Measurements from ENCODE around the gene LRMDA. TPM values are rescaled to one million over a fixed set of nuclear protein-coding genes. Genes with fewer than 3 reads are reported as not detected.

Gene LRMDA
- total and polyA plus RNA-seq, 2 of the 4 experiments (the other 2 are of a cell fraction): 0.07 TPM; not detected in 1

DNA sequence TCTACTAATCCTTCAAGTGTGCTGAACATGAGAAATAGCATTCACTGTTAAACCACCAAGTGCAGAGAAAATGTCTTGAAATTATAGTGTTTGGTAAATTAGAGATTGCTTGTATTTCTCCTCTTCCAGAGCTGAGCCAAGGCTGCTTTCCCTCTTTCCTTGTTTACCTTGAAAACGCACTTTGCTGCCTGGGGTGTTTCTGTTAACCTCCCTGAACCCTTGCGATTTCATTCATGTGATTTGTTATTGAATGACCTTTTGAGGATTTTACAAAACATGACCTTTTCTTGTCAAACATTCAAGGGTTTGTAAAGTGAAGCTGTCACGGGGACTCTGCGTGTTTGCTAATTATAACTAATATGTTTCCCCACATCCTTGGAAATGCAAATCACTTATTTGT is 169.4 kb downstream of the LRMDA start:
- in situ Hi-C loops (cut with MboI; ENCODE audit: low sequenced_read_pairs): no loop called here

More for the DNA sequence above, 169.4 kb downstream of the LRMDA start:
- no peak overlapping the region for H2AK9ac ChIP-seq (replicated peaks; ENCODE audit: low read depth, low read length, poor library complexity)
- no peak overlapping the region for H3K4me2 ChIP-seq (ENCODE audit: low read depth, low read length)
- H3K27ac ChIP-seq (ENCODE audit: insufficient read depth, low read length): no peak overlapping the region
- H3K4ac ChIP-seq (ENCODE audit: low read depth, low read length): no peak overlapping the region
- H3K4me1 ChIP-seq (ENCODE audit: control insufficient read depth, insufficient read depth, low read length): no peaks in the 10 kb centered on the region
- ATAC-seq (ENCODE audit: low read depth) (no peak), DNase-seq (no peak)
- H2BK120ac ChIP-seq (ENCODE audit: low read depth, low read length): no peak overlapping the region
- H3K27me3 ChIP-seq (ENCODE audit: control insufficient read depth, insufficient read depth, low read length): no peaks in the 10 kb centered on the region; the same call in 1 of the 2 replicates
- H3K9me1 ChIP-seq (ENCODE audit: insufficient read depth, low read length): no peaks in the 10 kb centered on the region
- no peaks in the 10 kb centered on the region for H4K20me1 ChIP-seq (ENCODE audit: insufficient read depth, low read length)
- H3K79me1 ChIP-seq (ENCODE audit: low read depth in 1 of 2, low read length in 2 of 2): no peaks in the 10 kb centered on the region
- H4K8ac ChIP-seq (ENCODE audit: low read depth in 2 of 2, low read length in 2 of 2): no peak overlapping the region
- H3K9ac ChIP-seq (ENCODE audit: low read depth, low read length): no peak overlapping the region
- CTCF ChIA-PET: no interaction called here
- no peak overlapping the region for H3K18ac ChIP-seq (ENCODE audit: low read depth, low read length)
- H2AFZ ChIP-seq (replicated peaks; ENCODE audit: low read length, poor library complexity): no peak overlapping the region
- no peak overlapping the region for H3K14ac ChIP-seq (replicated peaks; ENCODE audit: low read depth, low read length)
- no peaks in the 10 kb centered on the region for H3K36me3 ChIP-seq (ENCODE audit: control insufficient read depth, insufficient read depth, low read length)
- H4K91ac ChIP-seq (ENCODE audit: insufficient read depth, low read depth, low read length): no peak overlapping the region
- H3K56ac ChIP-seq (ENCODE audit: extremely low read depth, insufficient read depth, low read length): no peak overlapping the region
- no peak overlapping the region for H2BK15ac ChIP-seq (ENCODE audit: low read depth, low read length)
- no TSS peak for BruUV-seq (replicated peaks)
- no peak overlapping the region for H3K4me3 ChIP-seq (ENCODE audit: insufficient read depth, low read depth, low read length)
- POLR2A ChIA-PET (ENCODE audit: unreplicated experiment): no interaction called here
- no peak overlapping the region for H3K23ac ChIP-seq (ENCODE audit: low read depth, low read length)
- intact Hi-C loops (cut with micrococcal nuclease) (no loop called here), dilution Hi-C loops (cut with HindIII; ENCODE audit: low sequenced_read_pairs, unreplicated experiment) (no loop called here)
- H2AK5ac ChIP-seq (ENCODE audit: low read depth, low read length): no peak overlapping the region
- H2BK20ac ChIP-seq (ENCODE audit: low read depth, low read length): no peak overlapping the region
- TF ChIP-seq, protein P1, sequence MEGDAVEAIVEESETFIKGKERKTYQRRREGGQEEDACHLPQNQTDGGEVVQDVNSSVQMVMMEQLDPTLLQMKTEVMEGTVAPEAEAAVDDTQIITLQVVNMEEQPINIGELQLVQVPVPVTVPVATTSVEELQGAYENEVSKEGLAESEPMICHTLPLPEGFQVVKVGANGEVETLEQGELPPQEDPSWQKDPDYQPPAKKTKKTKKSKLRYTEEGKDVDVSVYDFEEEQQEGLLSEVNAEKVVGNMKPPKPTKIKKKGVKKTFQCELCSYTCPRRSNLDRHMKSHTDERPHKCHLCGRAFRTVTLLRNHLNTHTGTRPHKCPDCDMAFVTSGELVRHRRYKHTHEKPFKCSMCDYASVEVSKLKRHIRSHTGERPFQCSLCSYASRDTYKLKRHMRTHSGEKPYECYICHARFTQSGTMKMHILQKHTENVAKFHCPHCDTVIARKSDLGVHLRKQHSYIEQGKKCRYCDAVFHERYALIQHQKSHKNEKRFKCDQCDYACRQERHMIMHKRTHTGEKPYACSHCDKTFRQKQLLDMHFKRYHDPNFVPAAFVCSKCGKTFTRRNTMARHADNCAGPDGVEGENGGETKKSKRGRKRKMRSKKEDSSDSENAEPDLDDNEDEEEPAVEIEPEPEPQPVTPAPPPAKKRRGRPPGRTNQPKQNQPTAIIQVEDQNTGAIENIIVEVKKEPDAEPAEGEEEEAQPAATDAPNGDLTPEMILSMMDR (conservative IDR thresholded peaks at IDR 0.05; ENCODE audit: low read depth, low read length): no peak
- TF ChIP-seq MAFK (IDR thresholded peaks at IDR 0.05; ENCODE audit: low read depth, low read length) (no peak), FOS (IDR thresholded peaks at IDR 0.05; ENCODE audit: low read depth, low read length) (no peak), MAZ (IDR thresholded peaks at IDR 0.05; ENCODE audit: borderline replicate concordance, low read depth, low read length) (no peak)
- no peak overlapping the region for H2BK5ac ChIP-seq (ENCODE audit: low read depth, low read length, poor library complexity, severe bottlenecking)
- no CpG with 5 or more reads among the region's 4 CpGs for WGBS, 2 experiments (ENCODE audit: extremely low coverage in 2 of 2, insufficient read length in 1 of 2)
- H4K5ac ChIP-seq (ENCODE audit: low read depth, low read length): no peak overlapping the region
- H3K9me3 ChIP-seq (ENCODE audit: control insufficient read depth, insufficient read depth, low read length): no peaks in the 10 kb centered on the region

All from IMR-90 (cell line).